ACHN (cell line): ENCODE results near the gene NGB.

ENCODE experiments used
- DNase-seq: peaks from one replicate; pipeline ENCODE4 v3.0.0-alpha.2; 2015
- in situ Hi-C: cut with HindIII; loops from 2 replicates; pipeline ENCODE4 v1.10.0; 2017; ENCODE audit warnings: low sequenced_read_pairs, low pct_ligation_motif_present, low pct_unique_long_range_greater_than_20kb

NGB gene

GRCh38 chr14:77217551-77217950 is 53.5 kb downstream of the NGB start:
- DNase-seq, result no peak
- in situ Hi-C loops, result no loop called here
